ENCODE data around the gene CTNNBIP1. TPM values are rescaled to one million over a fixed set of nuclear protein-coding genes. Genes with fewer than 3 reads are reported as not detected.

Gene CTNNBIP1
- total and polyA plus RNA-seq, 9 of the 15 experiments (the other 6 are each of a cell fraction or from before 2014, with no cell fraction given) = 0.65 to 29.2 (median 14.7) TPM

DNA sequence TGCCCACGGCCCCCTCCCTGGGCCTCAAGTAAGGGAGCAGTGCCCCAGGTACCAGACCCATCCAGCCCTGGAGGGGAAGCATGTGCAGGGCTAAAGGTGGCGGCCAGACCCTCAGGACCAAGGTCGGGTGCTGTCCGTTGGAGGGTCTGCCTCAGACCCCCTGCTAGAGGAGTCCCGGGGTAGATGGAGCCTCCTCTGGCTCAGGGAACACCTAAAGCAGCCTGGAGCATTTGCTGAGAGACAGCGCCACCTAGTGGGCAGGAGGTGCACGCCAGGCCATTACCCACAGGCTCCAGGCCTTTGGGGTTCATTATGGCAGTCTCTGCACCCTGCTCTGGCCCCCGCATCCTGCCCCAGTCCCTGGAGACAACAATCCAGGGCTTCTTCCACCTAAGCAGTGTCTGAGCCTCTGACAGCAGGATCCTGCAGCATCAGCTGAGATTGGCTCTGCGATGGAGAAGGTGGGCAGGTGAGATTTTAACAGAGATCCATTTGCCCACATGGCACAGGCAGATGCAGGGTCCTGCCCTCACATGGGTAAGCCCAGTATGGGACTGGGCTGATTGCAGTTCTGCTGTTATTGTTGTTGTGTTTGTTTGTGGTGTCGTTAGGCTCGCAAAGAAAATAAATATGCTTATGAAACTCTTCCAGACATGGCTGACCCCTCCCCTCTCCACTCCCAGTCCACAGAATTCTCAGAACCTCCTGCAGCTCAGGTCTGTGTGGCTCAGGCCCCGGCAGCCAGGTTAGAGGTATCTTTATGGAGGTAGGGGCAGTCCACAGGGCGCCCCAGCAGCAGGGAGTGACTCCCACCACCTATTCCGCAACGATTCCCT is 42.4 kb downstream of the CTNNBIP1 start (continued):
- no peak for TF ChIP-seq ZNF586 (CRISPR knock-in tag; conservative IDR thresholded peaks at IDR 0.05)
- no peak for TF ChIP-seq ZNF589 (CRISPR knock-in tag; IDR thresholded peaks at IDR 0.05; ENCODE audit: low read depth)
- no peak for TF ChIP-seq E2F3 (CRISPR knock-in tag; IDR thresholded peaks at IDR 0.05)
- no peak for TF ChIP-seq MYBL2 (IDR thresholded peaks at IDR 0.05; ENCODE audit: low read depth)
- TF ChIP-seq MYBL2 (CRISPR knock-in tag; IDR thresholded peaks at IDR 0.05; ENCODE audit: borderline replicate concordance) = no peak
- TF ChIP-seq ZNF24 (IDR thresholded peaks at IDR 0.05) = no peak
- TF ChIP-seq RBM25 (IDR thresholded peaks at IDR 0.05; ENCODE audit: low read depth, low read length, severe bottlenecking) = no peak
- TF ChIP-seq ZSCAN32 (CRISPR knock-in tag; IDR thresholded peaks at IDR 0.05) = no peak
- no peak for TF ChIP-seq VEZF1 (CRISPR knock-in tag; IDR thresholded peaks at IDR 0.05)
- TF ChIP-seq, protein P1, sequence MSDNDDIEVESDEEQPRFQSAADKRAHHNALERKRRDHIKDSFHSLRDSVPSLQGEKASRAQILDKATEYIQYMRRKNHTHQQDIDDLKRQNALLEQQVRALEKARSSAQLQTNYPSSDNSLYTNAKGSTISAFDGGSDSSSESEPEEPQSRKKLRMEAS (CRISPR knock-in tag; IDR thresholded peaks at IDR 0.05) = peak; percentile 30; the same call in 1 of the 2 replicates
- no peak for TF ChIP-seq BRF1 (IDR thresholded peaks at IDR 0.05; ENCODE audit: borderline replicate concordance, extremely low read depth, insufficient read length)
- TF ChIP-seq ZNF507 (tag; conservative IDR thresholded peaks at IDR 0.05) = no peak
- no peak for TF ChIP-seq CHD4 (IDR thresholded peaks at IDR 0.05; ENCODE audit: insufficient read depth, insufficient replicate concordance, low read depth, low read length, poor library complexity, severe bottlenecking)
- TF ChIP-seq, protein P2, sequence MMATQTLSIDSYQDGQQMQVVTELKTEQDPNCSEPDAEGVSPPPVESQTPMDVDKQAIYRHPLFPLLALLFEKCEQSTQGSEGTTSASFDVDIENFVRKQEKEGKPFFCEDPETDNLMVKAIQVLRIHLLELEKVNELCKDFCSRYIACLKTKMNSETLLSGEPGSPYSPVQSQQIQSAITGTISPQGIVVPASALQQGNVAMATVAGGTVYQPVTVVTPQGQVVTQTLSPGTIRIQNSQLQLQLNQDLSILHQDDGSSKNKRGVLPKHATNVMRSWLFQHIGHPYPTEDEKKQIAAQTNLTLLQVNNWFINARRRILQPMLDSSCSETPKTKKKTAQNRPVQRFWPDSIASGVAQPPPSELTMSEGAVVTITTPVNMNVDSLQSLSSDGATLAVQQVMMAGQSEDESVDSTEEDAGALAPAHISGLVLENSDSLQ (IDR thresholded peaks at IDR 0.05) = no peak
- no peak for TF ChIP-seq KLF10 (CRISPR knock-in tag; IDR thresholded peaks at IDR 0.05)
- TF ChIP-seq RAD51 (IDR thresholded peaks at IDR 0.05; ENCODE audit: borderline replicate concordance, low read depth) = no peak
- TF ChIP-seq HMG20A (CRISPR knock-in tag; conservative IDR thresholded peaks at IDR 0.05) = no peak
- no peak for TF ChIP-seq SREBF2 (CRISPR knock-in tag; IDR thresholded peaks at IDR 0.05)
- no peak for TF ChIP-seq HLTF (IDR thresholded peaks at IDR 0.05)
- TF ChIP-seq, protein P3, sequence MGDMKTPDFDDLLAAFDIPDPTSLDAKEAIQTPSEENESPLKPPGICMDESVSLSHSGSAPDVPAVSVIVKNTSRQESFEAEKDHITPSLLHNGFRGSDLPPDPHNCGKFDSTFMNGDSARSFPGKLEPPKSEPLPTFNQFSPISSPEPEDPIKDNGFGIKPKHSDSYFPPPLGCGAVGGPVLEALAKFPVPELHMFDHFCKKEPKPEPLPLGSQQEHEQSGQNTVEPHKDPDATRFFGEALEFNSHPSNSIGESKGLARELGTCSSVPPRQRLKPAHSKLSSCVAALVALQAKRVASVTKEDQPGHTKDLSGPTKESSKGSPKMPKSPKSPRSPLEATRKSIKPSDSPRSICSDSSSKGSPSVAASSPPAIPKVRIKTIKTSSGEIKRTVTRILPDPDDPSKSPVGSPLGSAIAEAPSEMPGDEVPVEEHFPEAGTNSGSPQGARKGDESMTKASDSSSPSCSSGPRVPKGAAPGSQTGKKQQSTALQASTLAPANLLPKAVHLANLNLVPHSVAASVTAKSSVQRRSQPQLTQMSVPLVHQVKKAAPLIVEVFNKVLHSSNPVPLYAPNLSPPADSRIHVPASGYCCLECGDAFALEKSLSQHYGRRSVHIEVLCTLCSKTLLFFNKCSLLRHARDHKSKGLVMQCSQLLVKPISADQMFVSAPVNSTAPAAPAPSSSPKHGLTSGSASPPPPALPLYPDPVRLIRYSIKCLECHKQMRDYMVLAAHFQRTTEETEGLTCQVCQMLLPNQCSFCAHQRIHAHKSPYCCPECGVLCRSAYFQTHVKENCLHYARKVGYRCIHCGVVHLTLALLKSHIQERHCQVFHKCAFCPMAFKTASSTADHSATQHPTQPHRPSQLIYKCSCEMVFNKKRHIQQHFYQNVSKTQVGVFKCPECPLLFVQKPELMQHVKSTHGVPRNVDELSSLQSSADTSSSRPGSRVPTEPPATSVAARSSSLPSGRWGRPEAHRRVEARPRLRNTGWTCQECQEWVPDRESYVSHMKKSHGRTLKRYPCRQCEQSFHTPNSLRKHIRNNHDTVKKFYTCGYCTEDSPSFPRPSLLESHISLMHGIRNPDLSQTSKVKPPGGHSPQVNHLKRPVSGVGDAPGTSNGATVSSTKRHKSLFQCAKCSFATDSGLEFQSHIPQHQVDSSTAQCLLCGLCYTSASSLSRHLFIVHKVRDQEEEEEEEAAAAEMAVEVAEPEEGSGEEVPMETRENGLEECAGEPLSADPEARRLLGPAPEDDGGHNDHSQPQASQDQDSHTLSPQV (IDR thresholded peaks at IDR 0.05) = no peak
- no peak for TF ChIP-seq TBL1XR1 (IDR thresholded peaks at IDR 0.05; ENCODE audit: low read length in 2 of 2)
- TF ChIP-seq RB1 (IDR thresholded peaks at IDR 0.05; ENCODE audit: low read depth) = peak; percentile 87
- TF ChIP-seq ZNF316 (IDR thresholded peaks at IDR 0.05) = no peak
